H9 (cell line): ENCODE measurements around the gene RABL6. TPM values are rescaled to one million over a fixed set of nuclear protein-coding genes. Genes with fewer than 3 reads are reported as not detected.

Source experiments
- DNase-seq: peaks from one replicate; pipeline ENCODE4 v3.0.0-alpha.2; 2017
- H2AFZ ChIP-seq: one replicate; pipeline ENCODE4 v1.6.1; 2013; ENCODE audit warnings: mild to moderate bottlenecking, low read length, control low read depth, moderate library complexity
- H2AK5ac ChIP-seq: 2 replicates; pipeline ENCODE4 v1.6.1; 2013; ENCODE audit warnings: low read length, control low read depth, mixed read lengths; ENCODE audit not compliant: insufficient read length
- H2BK120ac ChIP-seq: one replicate; pipeline ENCODE4 v1.6.1; 2013; ENCODE audit warnings: low read depth, mild to moderate bottlenecking, low read length, control low read depth, inconsistent platforms; ENCODE audit not compliant: poor library complexity, severe bottlenecking
- H2BK12ac ChIP-seq: 2 replicates; pipeline ENCODE4 v1.6.1; 2013; ENCODE audit warnings: low read length, control low read depth, mixed read lengths, low read depth; ENCODE audit not compliant: insufficient read length
- H2BK15ac ChIP-seq: 2 replicates; pipeline ENCODE4 v1.6.1; 2013; ENCODE audit warnings: low read depth, low read length, control low read depth
- H2BK20ac ChIP-seq: one replicate; pipeline ENCODE4 v1.6.1; 2013; ENCODE audit warnings: low read depth, mild to moderate bottlenecking, low read length, control low read depth, inconsistent platforms; ENCODE audit not compliant: poor library complexity, severe bottlenecking
- H2BK5ac ChIP-seq: 2 replicates; pipeline ENCODE4 v1.6.1; 2013; ENCODE audit warnings: low read length, control low read depth, mixed read lengths; ENCODE audit not compliant: insufficient read length
- H3K14ac ChIP-seq: 2 replicates; pipeline ENCODE4 v1.6.1; 2013; ENCODE audit warnings: low read length, control low read depth; ENCODE audit not compliant: insufficient read depth
- H3K18ac ChIP-seq: 2 replicates; pipeline ENCODE4 v1.6.1; 2013; ENCODE audit warnings: low read depth, mild to moderate bottlenecking, mixed read lengths, low read length, control low read depth; ENCODE audit not compliant: insufficient read length
- H3K23ac ChIP-seq: 2 replicates; pipeline ENCODE4 v1.6.1; 2013; ENCODE audit warnings: low read length, control low read depth, mixed read lengths, low read depth; ENCODE audit not compliant: insufficient read length
- H3K23me2 ChIP-seq: 2 replicates; pipeline ENCODE4 v1.6.1; 2013; ENCODE audit warnings: low read depth, mild to moderate bottlenecking, mixed read lengths, low read length, control low read depth; ENCODE audit not compliant: insufficient read length, poor library complexity, severe bottlenecking
- H3K27ac ChIP-seq: 2 replicates; pipeline ENCODE4 v1.5.1; 2013; ENCODE audit warnings: low read length, control low read depth, mixed read lengths, low read depth; ENCODE audit not compliant: insufficient read length
- H3K27me3 ChIP-seq: 2 replicates; pipeline ENCODE4 v1.6.1; 2013; ENCODE audit warnings: low read length, control low read depth, inconsistent platforms; ENCODE audit not compliant: insufficient read depth
- H3K4ac ChIP-seq: 2 replicates; pipeline ENCODE4 v1.6.1; 2013; ENCODE audit warnings: low read depth, mild to moderate bottlenecking, control low read depth, inconsistent platforms, low read length, moderate library complexity
- H3K4me1 ChIP-seq: 2 replicates; pipeline ENCODE4 v1.6.1; 2013; ENCODE audit warnings: low read length, control low read depth, inconsistent platforms; ENCODE audit not compliant: insufficient read depth
- H3K4me2 ChIP-seq: 2 replicates; pipeline ENCODE4 v1.6.1; 2013; ENCODE audit warnings: low read length, control low read depth, mixed read lengths; ENCODE audit not compliant: insufficient read length, insufficient read depth
- H3K56ac ChIP-seq: 2 replicates; pipeline ENCODE4 v1.6.1; 2013; ENCODE audit warnings: low read depth, mild to moderate bottlenecking, mixed read lengths, low read length, control low read depth; ENCODE audit not compliant: insufficient read length
- H3K79me1 ChIP-seq: 2 replicates; pipeline ENCODE4 v1.6.1; 2013; ENCODE audit warnings: low read depth, mild to moderate bottlenecking, moderate library complexity, low read length, control low read depth, inconsistent platforms; ENCODE audit not compliant: insufficient read depth, poor library complexity, severe bottlenecking
- H3K79me2 ChIP-seq: 2 replicates; pipeline ENCODE4 v1.6.1; 2013; ENCODE audit warnings: low read length, control low read depth, inconsistent platforms; ENCODE audit not compliant: insufficient read depth
- H3K9ac ChIP-seq: 2 replicates; pipeline ENCODE4 v1.6.1; 2013; ENCODE audit warnings: low read length, control low read depth, mixed read lengths; ENCODE audit not compliant: insufficient read length; ENCODE audit errors: extremely low read depth
- H3K9me3 ChIP-seq: one replicate; pipeline ENCODE4 v1.6.1; 2013; ENCODE audit warnings: low read depth, low read length, inconsistent platforms; ENCODE audit not compliant: control insufficient read depth
- H3T11ph ChIP-seq: one replicate; pipeline ENCODE4 v1.6.1; 2013; ENCODE audit warnings: mild to moderate bottlenecking, low read length, control low read depth, inconsistent platforms
- H4K20me1 ChIP-seq: one replicate; pipeline ENCODE4 v1.6.1; 2013; ENCODE audit not compliant: control insufficient read depth, insufficient read length, insufficient read depth
- H4K5ac ChIP-seq: 2 replicates; pipeline ENCODE4 v1.6.1; 2013; ENCODE audit warnings: low read depth, mild to moderate bottlenecking, mixed read lengths, low read length, control low read depth; ENCODE audit not compliant: insufficient read length
- H4K8ac ChIP-seq: replicated peaks from 2 replicates; pipeline ENCODE4 v1.6.1; 2013; ENCODE audit warnings: low read length, control low read depth, mixed read lengths, low read depth; ENCODE audit not compliant: insufficient read length
- H4K91ac ChIP-seq: 2 replicates; pipeline ENCODE4 v1.6.1; 2013; ENCODE audit warnings: low read depth, mild to moderate bottlenecking, moderate library complexity, mixed read lengths, low read length, control low read depth; ENCODE audit not compliant: insufficient read length
- H3K27ac Mint-ChIP-seq, 3 experiments: 2 replicates in 2 of 3; 3 replicates in 1 of 3; pipeline ENCODE4 v1.8.0; 2020 to 2021; ENCODE audit warnings: mixed read lengths in 3 of 3, mild to moderate bottlenecking in 1 of 3, moderate library complexity in 1 of 3
- H3K27me3 Mint-ChIP-seq: 2 replicates; pipeline ENCODE4 v1.8.0; 2021; ENCODE audit warnings: low read depth, mild to moderate bottlenecking, moderate library complexity, mixed read lengths
- H3K36me3 Mint-ChIP-seq, 3 experiments: 2 replicates in 2 of 3; 3 replicates in 1 of 3; pipeline ENCODE4 v1.8.0; 2020 to 2021; ENCODE audit warnings: low read depth in 3 of 3, mixed read lengths in 3 of 3; ENCODE audit not compliant: insufficient read depth in 1 of 3
- H3K4me1 Mint-ChIP-seq, 2 experiments: 2 replicates each; pipeline ENCODE4 v1.8.0; 2020; ENCODE audit warnings: mixed read lengths in 2 of 2
- H3K4me3 Mint-ChIP-seq, 2 experiments: 2 replicates in 1 of 2; 3 replicates in 1 of 2; pipeline ENCODE4 v1.8.0; 2020 to 2021; ENCODE audit warnings: mild to moderate bottlenecking in 2 of 2, mixed read lengths in 2 of 2, moderate library complexity in 1 of 2
- H3K9me3 Mint-ChIP-seq, 2 experiments: 2 replicates in 1 of 2; 3 replicates in 1 of 2; pipeline ENCODE4 v1.8.0; 2020; ENCODE audit warnings: mild to moderate bottlenecking in 2 of 2, mixed read lengths in 2 of 2, moderate library complexity in 1 of 2
- WGBS: extraction: QIAGEN DNeasy Blood & Tissue Kit; methylation state at CpG from one replicate; pipeline ENCODE4 v1.1.7; 2013; ENCODE audit warnings: missing lambda C conversion rate, low lambda C conversion rate, mixed read lengths; ENCODE audit not compliant: insufficient read length; ENCODE audit errors: extremely low coverage; 5-methylcytosine and 5-hydroxymethylcytosine counted together
- total RNA-seq: library from RNA; stranded (reverse); gene quantifications from 2 replicates; pipeline ENCODE4 v1.2.1, GENCODE V29; 2021
- TF ChIP-seq, protein P1 (sequence below): fragments of 200-600 bp; sonication (generic); conservative IDR thresholded peaks from 3 replicates; pipeline ENCODE4 v1.8.0; 2021; ENCODE audit warnings: antibody characterized with exemption, mild to moderate bottlenecking

Gene RABL6
- total RNA-seq, 1 experiment from 2014 or later = 108 TPM

DNA sequence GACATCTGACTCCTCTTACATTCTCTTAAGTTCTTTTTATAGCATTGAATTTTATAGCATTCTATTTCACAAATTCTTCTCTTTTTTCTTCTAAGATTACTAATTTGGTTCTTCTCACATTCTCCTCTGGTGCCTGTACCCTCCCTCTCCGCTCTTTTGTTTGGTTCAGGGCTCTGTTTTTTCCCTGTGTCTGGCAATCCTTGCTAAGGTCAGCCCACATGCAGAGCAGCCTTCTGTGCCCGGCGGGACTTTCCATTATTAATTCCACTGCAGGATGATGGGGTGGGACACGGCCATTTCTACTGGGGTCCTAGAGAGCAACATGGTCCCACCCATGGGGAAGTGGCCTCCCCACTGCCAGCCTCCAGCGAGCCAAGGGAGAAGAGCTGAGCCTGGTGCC, 68.7 kb downstream of the RABL6 start:
- no peak overlapping the region for H4K8ac ChIP-seq
- no peaks in the 10 kb centered on the region for H3K27me3 ChIP-seq
- H3K4me2 ChIP-seq = no peak overlapping the region
- no peak overlapping the region for H4K5ac ChIP-seq
- no peaks in the 10 kb centered on the region for H3K79me1 ChIP-seq
- H3K56ac ChIP-seq = no peak overlapping the region
- no peaks in the 10 kb centered on the region for H4K20me1 ChIP-seq
- H3K4ac ChIP-seq = no peak overlapping the region
- no peak overlapping the region for H2BK15ac ChIP-seq
- peaks cover 36 to 39% of the 10 kb centered on the region in 2 experiments for H3K9me3 Mint-ChIP-seq
- no peak overlapping the region for H3K27ac ChIP-seq
- H3K36me3 Mint-ChIP-seq = peaks cover 1 to 6% (median 5%) of the 10 kb centered on the region in 3 experiments; a peak in 5 of 7 replicates
- peaks cover 9% of the 10 kb centered on the region for H3K9me3 ChIP-seq
- H3K4me1 ChIP-seq = no peaks in the 10 kb centered on the region
- TF ChIP-seq, protein P1, sequence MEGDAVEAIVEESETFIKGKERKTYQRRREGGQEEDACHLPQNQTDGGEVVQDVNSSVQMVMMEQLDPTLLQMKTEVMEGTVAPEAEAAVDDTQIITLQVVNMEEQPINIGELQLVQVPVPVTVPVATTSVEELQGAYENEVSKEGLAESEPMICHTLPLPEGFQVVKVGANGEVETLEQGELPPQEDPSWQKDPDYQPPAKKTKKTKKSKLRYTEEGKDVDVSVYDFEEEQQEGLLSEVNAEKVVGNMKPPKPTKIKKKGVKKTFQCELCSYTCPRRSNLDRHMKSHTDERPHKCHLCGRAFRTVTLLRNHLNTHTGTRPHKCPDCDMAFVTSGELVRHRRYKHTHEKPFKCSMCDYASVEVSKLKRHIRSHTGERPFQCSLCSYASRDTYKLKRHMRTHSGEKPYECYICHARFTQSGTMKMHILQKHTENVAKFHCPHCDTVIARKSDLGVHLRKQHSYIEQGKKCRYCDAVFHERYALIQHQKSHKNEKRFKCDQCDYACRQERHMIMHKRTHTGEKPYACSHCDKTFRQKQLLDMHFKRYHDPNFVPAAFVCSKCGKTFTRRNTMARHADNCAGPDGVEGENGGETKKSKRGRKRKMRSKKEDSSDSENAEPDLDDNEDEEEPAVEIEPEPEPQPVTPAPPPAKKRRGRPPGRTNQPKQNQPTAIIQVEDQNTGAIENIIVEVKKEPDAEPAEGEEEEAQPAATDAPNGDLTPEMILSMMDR = no peak
- H2BK12ac ChIP-seq = no peak overlapping the region
- H2AK5ac ChIP-seq = no peak overlapping the region
- H3K18ac ChIP-seq = no peak overlapping the region
- H3K27ac Mint-ChIP-seq = no peak overlapping the region
- H2BK20ac ChIP-seq = no peak overlapping the region
- H3K27me3 Mint-ChIP-seq = peaks cover 35% of the 10 kb centered on the region
- no peaks in the 10 kb centered on the region for H3K23me2 ChIP-seq
- no peak overlapping the region for H3K4me3 Mint-ChIP-seq
- no peaks in the 10 kb centered on the region for H3K79me2 ChIP-seq
- H2BK5ac ChIP-seq = no peak overlapping the region
- no peak overlapping the region for H3K23ac ChIP-seq
- no CpG with 5 or more reads among the region's 5 CpGs for WGBS
- H3K4me1 Mint-ChIP-seq = peaks cover 0 to 1% of the 10 kb centered on the region in 2 experiments; a peak in 2 of 4 replicates
- H4K91ac ChIP-seq = no peak overlapping the region
- no peak overlapping the region for H3K14ac ChIP-seq
- H3K9ac ChIP-seq = no peak overlapping the region
- no peak for DNase-seq
- H2AFZ ChIP-seq = no peak overlapping the region
- no peak overlapping the region for H2BK120ac ChIP-seq
- H3T11ph ChIP-seq = no peak overlapping the region
